ENCODE results near the gene SLC26A8. TPM values are rescaled to one million over a fixed set of nuclear protein-coding genes. Genes with fewer than 3 reads are reported as not detected.

Gene SLC26A8
- total and polyA plus RNA-seq, 8 donors = 0.12 to 0.58 (median 0.15) TPM; not detected in 4

DNA sequence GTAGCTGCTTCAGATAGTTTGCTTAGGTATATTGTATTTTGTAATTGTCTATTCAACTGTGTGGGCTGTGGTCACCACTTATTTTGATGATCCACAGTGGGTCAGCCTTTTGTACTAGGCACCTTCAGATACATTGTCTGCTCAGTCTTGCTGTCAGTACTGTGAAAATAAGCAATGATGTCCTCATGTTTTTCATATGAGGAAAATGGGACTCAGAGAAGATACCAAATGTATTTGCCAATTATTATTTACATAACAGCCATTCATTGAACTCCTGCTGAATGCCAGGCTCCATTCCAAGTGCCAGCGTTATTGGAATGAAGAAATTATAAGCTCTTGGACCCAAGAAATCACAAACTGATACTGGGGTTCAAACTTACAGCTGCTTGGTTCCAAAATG lies 31.7 kb upstream of the SLC26A8 start:
- no peak overlapping the region for H3K4me3 ChIP-seq
- peaks cover 26 to 82% (median 60%) of the 10 kb centered on the region in 4 donors for H3K4me1 ChIP-seq
- H3K27me3 ChIP-seq = no peaks in the 10 kb centered on the region
- intact Hi-C loops (cut with DNase I; ENCODE audit: low total_unique reads) = no loop called here
- H3K27ac ChIP-seq = no peak overlapping the region
- H3K36me3 ChIP-seq = peaks cover 0 to 32% (median 19%) of the 10 kb centered on the region in 4 donors
- no peaks in the 10 kb centered on the region for H3K9me3 ChIP-seq
- 23 to 38% (median 28%) methylated on average over 1 of the region's 1 CpG for WGBS, 5 donors
- no peak for DNase-seq
- TF ChIP-seq POLR2AphosphoS5 (IDR thresholded peaks at IDR 0.05) (no peak), POLR2A (IDR thresholded peaks at IDR 0.05) (no peak), EP300 (IDR thresholded peaks at IDR 0.05) (no peak)
- TF ChIP-seq, protein P1, sequence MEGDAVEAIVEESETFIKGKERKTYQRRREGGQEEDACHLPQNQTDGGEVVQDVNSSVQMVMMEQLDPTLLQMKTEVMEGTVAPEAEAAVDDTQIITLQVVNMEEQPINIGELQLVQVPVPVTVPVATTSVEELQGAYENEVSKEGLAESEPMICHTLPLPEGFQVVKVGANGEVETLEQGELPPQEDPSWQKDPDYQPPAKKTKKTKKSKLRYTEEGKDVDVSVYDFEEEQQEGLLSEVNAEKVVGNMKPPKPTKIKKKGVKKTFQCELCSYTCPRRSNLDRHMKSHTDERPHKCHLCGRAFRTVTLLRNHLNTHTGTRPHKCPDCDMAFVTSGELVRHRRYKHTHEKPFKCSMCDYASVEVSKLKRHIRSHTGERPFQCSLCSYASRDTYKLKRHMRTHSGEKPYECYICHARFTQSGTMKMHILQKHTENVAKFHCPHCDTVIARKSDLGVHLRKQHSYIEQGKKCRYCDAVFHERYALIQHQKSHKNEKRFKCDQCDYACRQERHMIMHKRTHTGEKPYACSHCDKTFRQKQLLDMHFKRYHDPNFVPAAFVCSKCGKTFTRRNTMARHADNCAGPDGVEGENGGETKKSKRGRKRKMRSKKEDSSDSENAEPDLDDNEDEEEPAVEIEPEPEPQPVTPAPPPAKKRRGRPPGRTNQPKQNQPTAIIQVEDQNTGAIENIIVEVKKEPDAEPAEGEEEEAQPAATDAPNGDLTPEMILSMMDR (IDR thresholded peaks at IDR 0.05) = no peak

DNA sequence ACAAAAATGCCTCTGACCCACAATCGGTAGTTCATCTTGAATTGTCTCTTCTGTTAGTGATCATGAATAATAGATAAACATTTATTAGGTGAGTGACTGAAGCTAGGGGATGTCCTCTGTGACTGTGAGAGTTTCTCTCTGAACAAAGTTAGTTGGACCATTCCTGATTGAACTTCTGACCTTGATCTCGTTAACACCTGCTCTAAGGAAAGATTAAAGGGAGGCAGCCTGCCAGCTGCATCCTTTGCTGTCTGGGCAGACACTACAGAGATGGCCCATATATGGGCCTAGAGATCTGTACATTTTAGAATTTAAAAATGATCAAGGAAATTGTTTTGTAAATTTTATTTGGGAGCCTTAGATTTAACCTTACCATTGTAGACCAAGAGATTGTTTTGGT lies 30.5 kb upstream of the SLC26A8 start:
- Histone ChIP-seq H3K27ac (peak overlapping the region in 1 of 5 donors; percentile 3), H3K9me3 (no peaks in the 10 kb centered on the region), H3K4me1 (peaks cover 39 to 82% (median 62%) of the 10 kb centered on the region in 4 donors), H3K36me3 (peaks cover 0 to 25% (median 12%) of the 10 kb centered on the region in 4 donors), H3K27me3 (no peaks in the 10 kb centered on the region), H3K4me3 (no peak overlapping the region)
- no peak for DNase-seq
- TF ChIP-seq POLR2AphosphoS5 (IDR thresholded peaks at IDR 0.05) = no peak
- no peak for TF ChIP-seq EP300 (IDR thresholded peaks at IDR 0.05)
- TF ChIP-seq, protein P1 (IDR thresholded peaks at IDR 0.05) = no peak
- no peak for TF ChIP-seq POLR2A (IDR thresholded peaks at IDR 0.05)
- intact Hi-C loops (cut with DNase I; ENCODE audit: low total_unique reads) = no loop called here
- 31 to 44% (median 41%) methylated on average over 2 of the region's 2 CpGs for WGBS, 5 donors

DNA sequence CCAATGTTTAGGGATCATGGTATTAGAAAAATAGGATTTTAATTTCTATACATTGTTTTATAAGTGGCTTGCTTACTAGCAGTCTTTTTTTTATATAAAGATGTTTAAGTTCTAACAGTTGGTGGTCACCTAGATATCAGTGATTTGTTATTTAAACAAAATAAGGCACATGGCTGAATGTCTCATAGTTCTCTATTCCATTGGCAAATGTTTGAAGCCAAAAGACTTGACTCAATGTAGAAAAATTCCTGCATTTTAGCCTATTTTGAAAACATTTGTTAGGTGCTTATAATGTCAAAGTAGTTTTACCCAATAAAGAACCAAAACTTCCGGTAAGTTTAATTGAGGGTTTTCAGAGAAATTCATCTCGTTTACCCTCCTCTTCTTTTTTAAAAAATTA lies 30.0 kb upstream of the SLC26A8 start:
- TF ChIP-seq, protein P1 (IDR thresholded peaks at IDR 0.05) = no peak
- TF ChIP-seq POLR2A (IDR thresholded peaks at IDR 0.05) = no peak
- TF ChIP-seq EP300 (IDR thresholded peaks at IDR 0.05) = no peak
- Histone ChIP-seq H3K27ac (peak overlapping the region in 1 of 5 donors; percentile 3), H3K36me3 (peaks cover 0 to 20% (median 7%) of the 10 kb centered on the region in 4 donors), H3K27me3 (no peaks in the 10 kb centered on the region), H3K4me3 (no peak overlapping the region), H3K4me1 (peaks cover 39 to 84% (median 65%) of the 10 kb centered on the region in 4 donors), H3K9me3 (no peaks in the 10 kb centered on the region)
- intact Hi-C loops (cut with DNase I; ENCODE audit: low total_unique reads) = no loop called here
- 59 to 76% (median 67%) methylated on average over 2 of the region's 2 CpGs for WGBS, 5 donors
- no peak for DNase-seq

DNA sequence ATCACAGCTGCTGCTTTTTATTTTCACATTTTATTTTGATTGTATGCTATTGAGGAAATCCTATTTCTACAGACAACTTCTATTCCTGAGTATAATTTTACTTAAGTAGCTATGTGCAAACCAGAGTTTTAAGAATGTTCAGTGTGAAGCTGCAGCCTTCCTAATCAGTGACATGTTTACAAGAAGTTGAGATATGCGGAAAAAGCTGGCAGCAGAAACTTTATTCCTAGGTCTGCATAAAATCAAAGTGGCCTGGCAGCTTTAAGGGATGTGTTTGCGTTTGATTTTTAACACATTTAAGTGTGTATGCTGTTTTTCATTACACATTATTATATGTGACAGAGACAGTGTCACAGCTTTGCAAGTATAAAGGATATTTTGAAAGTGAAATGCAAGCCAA lies 29.4 kb upstream of the SLC26A8 start:
- no peak overlapping the region for H3K4me3 ChIP-seq
- peaks cover 39 to 89% (median 67%) of the 10 kb centered on the region in 4 donors for H3K4me1 ChIP-seq
- no peaks in the 10 kb centered on the region for H3K9me3 ChIP-seq
- TF ChIP-seq EP300 (IDR thresholded peaks at IDR 0.05) (no peak), POLR2A (IDR thresholded peaks at IDR 0.05) (no peak), POLR2AphosphoS5 (IDR thresholded peaks at IDR 0.05) (peak in 1 of 3 donors; percentile 28)
- TF ChIP-seq, protein P1 (IDR thresholded peaks at IDR 0.05) = no peak
- peak overlapping the region in 1 of 5 donors; percentile 3 for H3K27ac ChIP-seq
- peaks cover 0 to 14% (median 1%) of the 10 kb centered on the region in 4 donors for H3K36me3 ChIP-seq
- intact Hi-C loops (cut with DNase I; ENCODE audit: low total_unique reads) = no loop called here
- WGBS, 5 donors = 16 to 42% (median 21%) methylated on average over 2 of the region's 2 CpGs
- peak in 1 of 2 donors; percentile 65 for DNase-seq
- no peaks in the 10 kb centered on the region for H3K27me3 ChIP-seq

All from stomach (tissue), 9 donors.